Left hindlimb (tissue), 1 donor: ENCODE results near the gene ARF1.

ENCODE experiments used
- DNase-seq: peaks from one replicate; pipeline ENCODE4 v3.0.0-alpha.2; 2018

The ARF1 gene

DNA sequence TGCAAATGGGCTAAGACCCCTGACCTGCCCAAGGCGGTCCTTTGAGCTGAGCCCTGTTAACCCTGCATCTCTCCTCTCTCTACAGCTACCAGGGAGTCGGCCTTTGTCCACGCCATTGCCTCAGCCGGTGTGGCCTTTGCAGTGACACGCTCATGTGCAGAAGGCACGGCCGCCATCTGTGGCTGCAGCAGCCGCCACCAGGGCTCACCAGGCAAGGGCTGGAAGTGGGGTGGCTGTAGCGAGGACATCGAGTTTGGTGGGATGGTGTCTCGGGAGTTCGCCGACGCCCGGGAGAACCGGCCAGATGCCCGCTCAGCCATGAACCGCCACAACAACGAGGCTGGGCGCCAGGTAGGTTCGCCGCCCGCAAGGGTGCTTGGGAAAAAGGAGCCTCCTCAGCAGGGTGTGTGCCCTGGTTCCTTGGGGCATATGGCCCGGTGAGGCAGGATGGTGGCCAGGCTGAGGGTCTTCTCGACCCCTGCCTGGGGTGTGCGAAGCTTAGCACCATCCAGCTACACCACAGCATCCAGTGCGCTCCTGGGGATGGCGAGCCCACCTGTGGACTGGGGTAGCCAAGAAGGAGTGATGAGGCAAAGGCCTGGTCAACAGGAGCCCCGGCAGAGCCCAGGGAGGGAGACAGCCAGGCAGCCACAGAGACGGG lies 31.8 kb upstream of the ARF1 start:
- no peak for DNase-seq

DNA sequence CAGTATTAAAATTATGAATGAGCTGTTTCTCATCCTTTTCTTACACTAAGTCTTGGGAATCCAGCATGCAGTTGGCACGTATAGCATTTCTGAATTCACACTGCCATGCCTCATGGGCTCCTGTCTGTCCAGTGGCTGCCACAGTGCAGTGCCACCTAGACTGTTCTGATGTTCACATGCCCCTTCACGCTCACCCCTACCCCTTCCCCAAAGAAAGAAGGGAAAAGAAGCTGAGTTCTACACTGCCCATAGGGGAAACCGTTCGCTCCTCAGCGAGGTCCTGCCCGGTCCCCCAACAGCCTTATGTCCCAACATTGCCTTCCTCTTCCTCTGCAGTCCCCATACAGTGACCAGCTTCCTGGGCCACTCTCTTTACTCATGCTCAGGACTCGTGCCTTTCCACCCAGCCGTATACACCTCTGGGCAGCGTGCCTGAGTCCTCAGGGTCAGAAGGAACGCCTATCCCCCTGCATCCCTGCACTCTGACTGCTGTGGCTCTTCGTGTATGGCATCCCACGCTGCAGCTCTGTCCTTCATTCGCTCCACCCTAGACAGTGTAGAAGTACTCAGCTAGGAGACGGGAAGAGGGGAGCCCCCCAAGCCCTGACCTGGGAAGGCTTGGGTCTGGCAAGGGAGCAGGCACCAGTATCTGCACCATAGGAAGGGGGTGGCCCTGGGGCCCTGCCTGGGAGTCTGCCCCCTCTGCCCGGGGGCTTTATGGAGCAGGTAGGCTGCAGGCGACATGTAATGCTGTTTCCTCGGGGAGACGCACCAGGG lies 24.1 kb upstream of the ARF1 start:
- no peak for DNase-seq

DNA sequence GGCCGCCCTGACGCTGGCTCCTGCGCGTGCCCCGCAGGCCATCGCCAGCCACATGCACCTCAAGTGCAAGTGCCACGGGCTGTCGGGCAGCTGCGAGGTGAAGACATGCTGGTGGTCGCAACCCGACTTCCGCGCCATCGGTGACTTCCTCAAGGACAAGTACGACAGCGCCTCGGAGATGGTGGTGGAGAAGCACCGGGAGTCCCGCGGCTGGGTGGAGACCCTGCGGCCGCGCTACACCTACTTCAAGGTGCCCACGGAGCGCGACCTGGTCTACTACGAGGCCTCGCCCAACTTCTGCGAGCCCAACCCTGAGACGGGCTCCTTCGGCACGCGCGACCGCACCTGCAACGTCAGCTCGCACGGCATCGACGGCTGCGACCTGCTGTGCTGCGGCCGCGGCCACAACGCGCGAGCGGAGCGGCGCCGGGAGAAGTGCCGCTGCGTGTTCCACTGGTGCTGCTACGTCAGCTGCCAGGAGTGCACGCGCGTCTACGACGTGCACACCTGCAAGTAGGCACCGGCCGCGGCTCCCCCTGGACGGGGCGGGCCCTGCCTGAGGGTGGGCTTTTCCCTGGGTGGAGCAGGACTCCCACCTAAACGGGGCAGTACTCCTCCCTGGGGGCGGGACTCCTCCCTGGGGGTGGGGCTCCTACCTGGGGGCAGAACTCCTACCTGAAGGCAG lies 23.4 kb upstream of the ARF1 start:
- DNase-seq: no peak

DNA sequence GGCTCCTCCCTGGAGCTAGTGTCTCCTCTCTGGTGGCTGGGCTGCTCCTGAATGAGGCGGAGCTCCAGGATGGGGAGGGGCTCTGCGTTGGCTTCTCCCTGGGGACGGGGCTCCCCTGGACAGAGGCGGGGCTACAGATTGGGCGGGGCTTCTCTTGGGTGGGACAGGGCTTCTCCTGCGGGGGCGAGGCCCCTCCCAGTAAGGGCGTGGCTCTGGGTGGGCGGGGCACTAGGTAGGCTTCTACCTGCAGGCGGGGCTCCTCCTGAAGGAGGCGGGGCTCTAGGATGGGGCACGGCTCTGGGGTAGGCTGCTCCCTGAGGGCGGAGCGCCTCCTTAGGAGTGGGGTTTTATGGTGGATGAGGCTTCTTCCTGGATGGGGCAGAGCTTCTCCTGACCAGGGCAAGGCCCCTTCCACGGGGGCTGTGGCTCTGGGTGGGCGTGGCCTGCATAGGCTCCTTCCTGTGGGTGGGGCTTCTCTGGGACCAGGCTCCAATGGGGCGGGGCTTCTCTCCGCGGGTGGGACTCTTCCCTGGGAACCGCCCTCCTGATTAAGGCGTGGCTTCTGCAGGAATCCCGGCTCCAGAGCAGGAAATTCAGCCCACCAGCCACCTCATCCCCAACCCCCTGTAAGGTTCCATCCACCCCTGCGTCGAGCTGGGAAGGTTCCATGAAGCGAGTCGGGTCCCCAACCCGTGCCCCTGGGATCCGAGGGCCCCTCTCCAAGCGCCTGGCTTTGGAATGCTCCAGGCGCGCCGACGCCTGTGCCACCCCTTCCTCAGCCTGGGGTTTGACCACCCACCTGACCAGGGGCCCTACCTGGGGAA lies 22.7 kb upstream of the ARF1 start:
- DNase-seq: no peak

DNA sequence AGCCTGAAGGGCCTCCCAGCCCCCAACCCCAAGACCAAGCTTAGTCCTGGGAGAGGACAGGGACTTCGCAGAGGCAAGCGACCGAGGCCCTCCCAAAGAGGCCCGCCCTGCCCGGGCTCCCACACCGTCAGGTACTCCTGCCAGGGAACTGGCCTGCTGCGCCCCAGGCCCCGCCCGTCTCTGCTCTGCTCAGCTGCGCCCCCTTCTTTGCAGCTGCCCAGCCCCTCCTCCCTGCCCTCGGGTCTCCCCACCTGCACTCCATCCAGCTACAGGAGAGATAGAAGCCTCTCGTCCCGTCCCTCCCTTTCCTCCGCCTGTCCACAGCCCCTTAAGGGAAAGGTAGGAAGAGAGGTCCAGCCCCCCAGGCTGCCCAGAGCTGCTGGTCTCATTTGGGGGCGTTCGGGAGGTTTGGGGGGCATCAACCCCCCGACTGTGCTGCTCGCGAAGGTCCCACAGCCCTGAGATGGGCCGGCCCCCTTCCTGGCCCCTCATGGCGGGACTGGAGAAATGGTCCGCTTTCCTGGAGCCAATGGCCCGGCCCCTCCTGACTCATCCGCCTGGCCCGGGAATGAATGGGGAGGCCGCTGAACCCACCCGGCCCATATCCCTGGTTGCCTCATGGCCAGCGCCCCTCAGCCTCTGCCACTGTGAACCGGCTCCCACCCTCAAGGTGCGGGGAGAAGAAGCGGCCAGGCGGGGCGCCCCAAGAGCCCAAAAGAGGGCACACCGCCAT lies 21.9 kb upstream of the ARF1 start:
- no peak for DNase-seq

DNA sequence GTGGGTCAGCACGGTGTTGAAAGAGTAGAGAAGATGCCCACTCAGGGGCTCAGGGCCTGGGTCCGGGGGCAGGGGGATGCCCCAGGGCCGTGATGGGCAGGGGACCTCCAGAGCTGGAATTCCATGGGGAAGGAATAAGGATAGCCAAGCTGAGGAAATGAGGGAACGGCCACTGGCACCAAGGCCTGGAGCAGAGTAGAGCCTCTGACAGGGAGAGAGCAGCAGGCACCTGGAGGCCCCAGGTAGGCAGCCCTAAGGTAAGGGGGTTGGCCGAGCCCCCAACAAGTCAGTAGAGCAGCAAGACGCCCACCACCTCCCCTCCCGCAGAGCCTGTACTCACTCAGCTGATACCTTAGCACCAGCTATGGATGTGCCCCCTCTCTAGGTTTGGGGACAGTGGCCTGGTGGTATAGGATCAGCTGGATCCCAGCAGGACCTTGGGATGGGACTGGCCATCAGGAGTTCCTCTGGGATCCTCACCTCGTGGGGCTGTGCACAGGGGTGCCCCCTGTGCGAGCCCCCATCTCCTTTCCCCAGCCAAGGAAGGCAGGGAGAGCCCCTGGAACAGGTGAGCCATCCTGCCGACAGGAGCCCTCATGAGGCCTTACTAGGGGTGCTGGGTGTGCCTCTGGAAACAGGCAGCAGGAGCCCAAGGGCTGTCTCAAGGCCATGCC lies 21.0 kb upstream of the ARF1 start:
- no peak for DNase-seq

DNA sequence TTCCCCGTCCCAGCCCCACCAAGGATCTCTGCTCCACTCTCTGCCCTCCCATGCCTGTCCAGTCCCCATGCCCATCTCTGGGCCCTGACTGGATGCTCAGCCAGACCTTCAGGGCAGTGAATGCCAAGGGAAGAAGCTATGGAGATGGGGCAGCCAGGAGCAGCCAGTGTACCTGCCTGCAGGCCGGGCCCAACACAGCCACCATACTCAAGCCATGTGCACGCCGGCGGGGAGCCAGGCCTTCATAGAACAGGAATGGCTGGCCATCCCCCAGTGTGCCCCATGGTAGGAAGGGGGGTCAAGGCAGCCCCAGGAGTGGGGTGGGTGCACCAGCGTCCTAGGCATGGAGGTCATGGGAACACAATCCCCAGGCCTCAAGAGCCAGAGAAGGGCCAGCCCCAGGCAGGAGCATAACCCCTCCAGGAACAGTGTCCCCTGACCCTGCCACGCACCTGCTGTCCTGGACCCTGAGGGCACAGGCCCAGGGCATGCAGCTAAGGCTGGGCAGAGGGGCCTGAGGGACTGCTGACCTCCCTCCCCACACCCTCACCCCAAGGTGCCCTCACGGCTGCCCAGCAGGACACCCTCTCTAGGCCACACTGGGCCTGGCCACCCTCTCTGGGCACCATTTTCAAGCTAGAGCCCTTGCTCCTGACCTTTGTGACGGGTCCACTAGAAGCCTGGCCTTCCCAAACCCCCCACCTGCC lies 20.3 kb upstream of the ARF1 start:
- no peak for DNase-seq

DNA sequence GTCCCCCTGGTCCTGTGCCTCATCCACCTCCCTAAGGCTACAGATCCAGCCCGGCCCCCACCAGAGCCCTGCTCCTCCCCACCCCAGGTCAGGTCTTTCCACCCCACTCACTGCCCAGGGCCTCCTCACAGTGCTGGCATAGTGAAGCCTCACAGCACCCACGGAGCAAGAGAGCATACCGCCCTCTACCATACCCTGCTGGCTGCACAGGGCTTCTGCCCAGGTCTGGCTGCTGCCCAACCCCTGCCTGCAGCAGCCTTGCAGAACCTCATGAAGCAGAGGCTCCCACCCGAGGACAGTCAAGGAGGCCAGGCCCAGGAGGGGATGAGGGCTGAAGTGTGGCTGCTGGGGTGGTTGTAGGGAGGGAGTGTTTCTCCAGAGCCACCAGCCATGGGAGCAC lies 19.7 kb upstream of the ARF1 start:
- DNase-seq: no peak

DNA sequence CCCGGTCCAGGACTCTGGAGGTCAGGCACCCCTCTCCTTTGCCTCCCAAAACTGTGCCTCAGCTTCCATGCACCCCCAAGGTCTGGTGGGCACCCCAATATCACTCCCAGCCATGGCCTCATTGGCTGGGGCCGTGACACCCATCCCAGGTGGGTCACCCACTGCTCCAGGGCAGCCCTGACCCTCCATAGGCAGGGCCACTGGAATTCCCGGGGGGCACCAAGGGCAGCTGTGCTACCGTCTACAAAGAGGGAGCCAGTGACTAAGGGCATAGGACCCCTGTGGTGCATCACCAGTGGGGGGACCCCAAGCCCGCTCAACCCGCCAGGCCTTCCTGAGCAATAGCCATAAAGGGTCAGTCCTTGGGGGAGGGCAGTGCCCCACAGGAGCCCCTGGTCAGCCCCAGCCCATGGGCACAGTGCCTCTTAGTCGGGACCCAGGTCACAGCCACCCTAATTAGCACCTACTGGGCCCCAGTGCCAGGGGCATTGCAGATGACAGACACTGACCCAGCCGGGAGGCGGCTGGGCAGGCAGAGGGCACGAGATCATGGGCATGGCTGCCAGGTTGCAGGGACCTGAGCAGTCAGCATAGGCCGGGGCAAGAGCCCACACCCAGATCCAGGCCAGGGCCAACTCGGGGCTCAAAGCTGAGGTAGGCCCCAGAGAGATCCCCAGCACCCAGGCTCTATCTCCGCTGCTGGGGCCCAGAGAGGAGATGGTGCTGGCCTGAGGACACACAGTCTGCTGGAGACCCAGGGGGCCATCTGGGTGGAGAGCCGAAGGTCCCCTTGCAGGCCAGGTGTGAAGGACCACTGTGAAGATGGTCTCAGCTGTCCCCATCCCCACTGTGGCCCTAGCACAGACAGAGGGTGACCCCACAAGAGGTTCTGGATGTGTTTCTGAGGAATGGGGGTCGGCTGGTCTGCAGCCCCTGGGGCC lies 19.0 kb upstream of the ARF1 start:
- DNase-seq: no peak

DNA sequence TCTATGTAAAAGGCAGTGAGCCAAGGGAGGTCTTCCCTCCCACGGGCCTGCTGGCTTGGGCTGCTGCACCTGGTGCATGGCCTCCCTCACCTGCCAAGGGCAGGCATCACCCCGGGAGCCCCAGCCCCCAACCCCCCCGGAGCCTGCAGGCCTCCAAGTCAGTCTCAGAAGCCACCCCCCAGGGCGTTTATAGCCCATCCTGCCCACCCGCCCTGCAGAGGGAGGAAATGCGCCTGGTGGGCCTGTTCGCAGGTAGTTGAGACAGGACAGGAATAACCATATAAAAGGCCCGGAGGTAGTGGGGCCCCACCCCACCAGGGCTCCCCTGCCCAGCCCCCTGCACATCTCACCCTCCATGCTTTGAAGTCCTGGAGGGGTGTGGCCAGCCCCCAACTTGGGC lies 18.2 kb upstream of the ARF1 start:
- DNase-seq: no peak

DNA sequence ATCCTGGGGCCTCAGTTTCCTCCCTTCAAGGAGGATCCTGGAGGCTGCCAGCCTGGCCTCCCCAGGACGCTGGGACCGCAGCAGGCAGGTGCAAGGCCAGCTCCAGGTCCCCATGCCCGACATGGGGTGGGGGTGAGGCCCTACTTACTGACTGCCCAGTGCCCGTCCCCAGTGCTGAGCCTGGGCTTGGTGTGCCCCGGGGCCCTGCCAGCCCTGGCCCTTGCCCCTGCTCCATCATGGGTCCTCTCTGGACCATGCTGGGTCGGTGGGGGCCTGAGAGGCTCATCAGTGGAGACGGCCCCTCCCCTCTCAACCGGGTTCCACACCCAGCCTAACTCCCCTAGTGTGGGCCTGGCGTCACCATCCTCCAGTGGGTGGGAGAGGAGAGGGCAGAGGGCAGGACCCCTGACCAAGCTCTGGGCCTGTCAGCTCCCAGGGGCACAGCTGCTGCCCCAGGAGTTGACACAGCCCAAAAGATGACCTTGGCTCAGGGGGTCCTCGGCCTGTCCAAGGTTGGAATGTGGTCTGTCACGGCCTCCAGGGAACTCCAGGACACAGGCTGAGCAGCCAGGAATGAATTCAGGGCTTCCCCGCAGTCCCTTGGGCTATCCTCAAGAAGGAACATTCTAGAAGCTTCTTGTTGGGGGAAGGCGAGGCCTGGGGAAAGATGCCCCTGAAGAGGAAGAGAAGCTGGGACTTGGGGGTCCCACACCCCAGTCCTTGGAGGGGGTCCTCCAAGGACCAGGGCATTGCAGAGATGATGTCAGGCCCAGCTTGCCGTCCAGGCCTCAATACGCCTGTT lies 17.6 kb upstream of the ARF1 start:
- no peak for DNase-seq

DNA sequence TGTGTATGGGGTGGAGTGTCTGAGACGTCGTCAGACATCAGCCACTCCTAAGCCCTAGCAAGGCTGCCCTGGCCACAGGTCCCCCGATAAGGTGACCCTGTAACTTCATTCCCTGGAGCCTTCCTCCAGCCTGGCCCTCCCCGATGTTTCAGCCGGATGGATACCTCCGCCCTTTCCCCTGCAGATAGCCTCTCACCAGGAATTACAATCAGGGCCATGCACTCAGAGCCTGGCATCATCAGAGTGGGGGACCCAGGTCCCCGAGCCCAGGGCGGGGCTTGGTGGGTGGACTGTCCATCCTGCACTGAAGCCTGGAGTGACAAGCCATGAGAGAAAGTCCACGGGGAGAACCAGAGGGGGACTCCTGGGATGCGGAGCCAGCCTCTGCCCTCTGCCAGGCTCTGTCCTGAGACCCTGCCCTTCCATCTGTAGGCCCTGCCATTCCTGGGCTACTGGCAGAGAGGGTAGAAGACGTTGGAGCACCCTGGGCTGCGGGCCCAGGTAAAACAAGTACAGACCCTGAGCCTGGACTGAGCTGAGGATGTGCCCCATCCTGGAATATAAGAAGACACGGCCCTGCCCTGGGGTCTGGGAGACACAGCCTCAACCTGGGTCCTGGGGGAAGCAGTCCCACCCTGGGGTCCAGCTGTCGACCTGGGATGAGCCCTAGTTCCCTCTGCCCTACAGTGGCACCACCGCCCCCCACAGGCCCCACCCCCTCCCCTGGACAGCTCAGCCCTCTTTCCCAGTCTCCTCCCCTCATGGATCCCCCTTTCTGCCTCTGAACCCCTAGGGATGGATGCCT lies 16.8 kb upstream of the ARF1 start:
- no peak for DNase-seq

DNA sequence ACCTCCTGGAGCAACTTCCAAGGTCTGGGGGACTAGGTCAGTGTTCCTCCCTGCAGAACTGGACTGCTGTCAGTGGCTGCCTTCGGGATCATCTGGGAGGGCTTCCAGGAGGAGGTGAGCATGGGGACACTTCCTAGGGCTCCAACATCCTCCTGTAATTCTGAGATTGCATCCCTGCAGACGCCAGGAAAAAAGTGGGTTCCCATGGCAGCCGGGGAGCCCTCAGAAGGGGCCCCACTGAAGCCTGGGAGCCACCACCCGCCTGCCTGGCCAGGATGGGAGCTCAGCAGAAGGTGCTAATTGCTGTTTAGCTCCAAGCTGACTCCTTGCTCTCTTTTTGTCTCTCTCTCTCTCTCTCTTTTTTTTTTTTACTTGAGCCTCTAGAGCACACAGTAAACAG lies 16.1 kb upstream of the ARF1 start:
- DNase-seq: no peak

DNA sequence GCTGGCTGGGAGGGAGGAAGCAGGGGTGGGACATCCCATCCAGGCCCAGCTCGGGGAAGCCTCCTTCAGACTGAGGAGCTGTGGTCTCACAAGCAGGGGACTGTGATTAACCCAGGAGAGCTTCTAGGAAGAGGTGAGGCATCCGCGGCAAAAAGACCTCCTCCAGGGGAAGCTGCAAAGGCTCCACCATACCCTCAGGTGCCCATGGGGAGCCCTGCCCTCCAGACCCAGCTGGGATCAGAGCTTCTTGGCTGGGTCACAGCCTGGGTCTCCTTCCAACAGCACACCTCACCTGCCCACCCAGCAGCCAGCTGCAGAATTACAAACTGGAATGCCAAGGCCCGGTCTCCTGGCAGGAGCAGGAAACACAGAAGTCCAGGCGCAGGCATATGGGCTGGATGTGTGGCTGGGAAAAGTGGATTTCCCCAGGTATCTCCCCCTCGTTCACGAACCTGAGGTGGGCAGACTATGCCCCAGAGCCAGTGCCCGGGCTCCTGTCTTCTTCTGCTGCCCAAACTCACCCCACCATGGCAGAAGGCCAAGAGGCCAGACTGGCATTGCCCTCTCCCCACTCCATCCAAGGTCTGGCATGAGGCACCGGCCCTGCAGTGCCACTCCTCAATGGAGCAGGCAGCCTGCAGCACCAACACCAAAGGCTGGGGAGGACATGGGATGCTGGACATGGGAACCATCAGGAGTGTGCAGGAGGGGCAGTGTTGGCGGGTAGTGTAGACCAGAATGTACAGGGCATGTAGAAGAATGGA lies 15.4 kb upstream of the ARF1 start:
- no peak for DNase-seq

DNA sequence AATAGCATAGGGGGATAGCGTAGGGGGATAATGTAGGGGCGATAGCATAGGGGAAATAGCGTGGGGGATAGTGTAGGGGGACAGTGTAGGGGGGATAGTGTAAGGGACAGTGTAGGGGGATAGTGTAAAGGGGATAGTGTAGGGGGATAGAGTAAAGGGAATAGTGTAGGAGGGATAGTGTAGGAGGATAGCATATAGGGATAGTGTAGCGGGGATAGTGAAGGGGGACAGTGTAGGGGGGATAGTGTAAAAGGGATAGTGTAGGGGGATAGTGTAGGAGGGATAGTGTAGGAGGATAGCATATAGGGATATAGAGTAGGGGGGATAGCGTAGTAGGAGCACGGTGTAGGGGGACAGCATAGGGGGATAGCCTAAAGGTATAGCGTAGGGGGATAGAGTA lies 14.1 kb upstream of the ARF1 start:
- DNase-seq: no peak

DNA sequence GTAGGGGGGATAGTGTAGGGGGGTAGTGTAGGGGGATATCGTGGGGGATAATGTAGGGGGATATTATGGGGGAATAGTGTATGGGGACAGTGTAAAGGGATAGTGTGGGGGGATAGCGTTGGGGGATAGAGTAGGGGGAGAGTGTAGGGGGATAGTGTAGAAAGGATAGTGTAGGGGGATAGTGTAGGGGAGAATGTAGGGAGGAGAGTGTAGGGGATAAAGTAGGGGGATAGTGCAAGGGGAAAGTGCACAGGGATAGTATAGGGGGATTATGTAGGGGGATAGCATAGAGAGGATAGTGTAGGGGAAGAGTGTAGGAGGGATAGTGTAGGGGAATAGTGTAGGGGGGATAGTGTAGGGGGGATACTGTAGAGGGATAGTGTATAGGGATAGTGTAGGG lies 12.3 kb upstream of the ARF1 start:
- no peak for DNase-seq

DNA sequence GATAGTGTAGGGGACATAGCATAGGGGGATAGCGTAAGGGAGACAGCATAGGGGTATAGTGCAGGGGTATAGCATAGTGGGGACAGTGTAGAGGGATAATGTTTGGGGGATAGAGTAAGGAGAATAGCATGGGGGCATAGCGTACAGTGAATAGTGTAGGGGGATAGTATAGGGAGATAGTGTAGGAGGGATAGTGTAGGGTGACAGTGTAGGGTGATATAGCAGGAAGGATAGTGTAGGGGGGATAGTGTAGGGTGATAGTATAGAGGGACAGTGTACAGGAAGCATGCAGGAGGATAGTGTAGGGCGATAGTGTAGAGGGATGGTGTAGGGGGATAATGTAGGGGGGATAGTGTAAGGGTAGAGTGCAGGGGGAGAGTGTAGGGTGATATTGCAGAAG lies 11.7 kb upstream of the ARF1 start:
- no peak for DNase-seq
